Measurements from ENCODE around the gene KLK3.

- TF ChIP-seq CTCF (IDR thresholded peaks at IDR 0.05; ENCODE audit: insufficient read depth, low read length), result no peak
- TF ChIP-seq SPI1 (IDR thresholded peaks at IDR 0.05; ENCODE audit: borderline replicate concordance, low read depth), result no peak
- TF ChIP-seq GABPA (IDR thresholded peaks at IDR 0.05; ENCODE audit: low read depth), result no peak
Measured at GRCh38 chr19:50908336-50908735, 53.6 kb downstream of the KLK3 start.

Data from HL-60 (cell line).